Measurements from ENCODE around the gene TEK. TPM values are rescaled to one million over a fixed set of nuclear protein-coding genes. Genes with fewer than 3 reads are reported as not detected.

Gene TEK
- total RNA-seq, 4 donors from 2014 or later = 4.4 to 25.3 (median 13.2) TPM

Small RNA genes within 50 kb of the gene (small RNA-seq; reads per million reads assigned to genes)
- gene AL355433.1 = 0 reads per million in 4 donors
- 0 reads per million in 4 donors for gene RNA5SP280

Other genes with a start within 250 kb of the TEK start
- gene CAAP1, start 216.4 kb upstream of the TEK start, total RNA-seq = 10 to 100 TPM; 12.6 to 21.8 (median 15.9) TPM
- gene PLAA, start 162.0 kb upstream of the TEK start, total RNA-seq = 10 to 100 TPM; 24.7 to 35.0 (median 32.7) TPM
- 10 to 100 TPM; 16.7 to 28.0 (median 19.2) TPM for gene IFT74, start 152.8 kb upstream of the TEK start, total RNA-seq
- not detected for gene LRRC19, start 103.6 kb upstream of the TEK start, total RNA-seq
- gene EQTN, start 187.9 kb downstream of the TEK start, total RNA-seq = 1 to 10 TPM in 1 of 4 donors, not detected in 3; 1.2 TPM